ENCODE measurements around the gene FANCB.

FANCB gene

GRCh38 chrX:14801136-14801535 lies 71.7 kb downstream of the FANCB start:
- Histone ChIP-seq H3K36me3 (ENCODE audit: control insufficient read depth, insufficient read depth, low read length) (no peaks in the 10 kb centered on the region), H3K27ac (ENCODE audit: low read depth, low read length) (peak overlapping the region; percentile 47; the same call in 1 of the 2 replicates), H3K9ac (ENCODE audit: low read length) (no peak overlapping the region), H3K4me1 (ENCODE audit: control insufficient read depth, insufficient read depth, low read length) (peaks cover 14% of the 10 kb centered on the region; the same call in 1 of the 2 replicates), H3K4me3 (ENCODE audit: low read depth, low read length) (no peak overlapping the region), H3K27me3 (ENCODE audit: control insufficient read depth, insufficient read depth, low read length) (no peaks in the 10 kb centered on the region; the same call in 1 of the 2 replicates), H3K9me3 (ENCODE audit: control insufficient read depth, insufficient read depth, low read depth, low read length) (no peaks in the 10 kb centered on the region)

- Histone ChIP-seq H3K9ac (ENCODE audit: low read length) (no peak overlapping the region), H3K4me3 (ENCODE audit: low read depth, low read length) (no peak overlapping the region), H3K27ac (ENCODE audit: low read depth, low read length) (no peak overlapping the region), H3K27me3 (ENCODE audit: control insufficient read depth, insufficient read depth, low read length) (no peaks in the 10 kb centered on the region; the same call in 1 of the 2 replicates), H3K9me3 (ENCODE audit: control insufficient read depth, insufficient read depth, low read depth, low read length) (no peaks in the 10 kb centered on the region), H3K4me1 (ENCODE audit: control insufficient read depth, insufficient read depth, low read length) (peaks cover 14% of the 10 kb centered on the region; the same call in 1 of the 2 replicates), H3K36me3 (ENCODE audit: control insufficient read depth, insufficient read depth, low read length) (0 out of 2 replicates have a peak, but pooled peaks cover 7% of the 10 kb centered on the region)
Measured at GRCh38 chrX:14798805-14799397, 74.0 kb downstream of the FANCB start.
